ENCODE measurements around the gene PIK3C2A.

The PIK3C2A gene

GRCh38 chr11:17207317-17208256 is at the start of gene PIK3C2A:
PIK3C2A (minus strand) TSS chr11:17207986; CDS start chr11:17169741, 38,245 bp downstream.
- in situ Hi-C loops (cut with MboI; ENCODE audit: low sequenced_read_pairs), result no loop called here

- in situ Hi-C loops (cut with MboI; ENCODE audit: low sequenced_read_pairs), result no loop called here
These were observed 49.4 kb upstream of the PIK3C2A start for GRCh38 chr11:17257196-17257595.

- in situ Hi-C loops (cut with MboI; ENCODE audit: low sequenced_read_pairs), result no loop called here
These were observed 48.7 kb upstream of the PIK3C2A start for GRCh38 chr11:17256512-17256911.

GRCh38 chr11:17252704-17253103 is 44.9 kb upstream of the PIK3C2A start:
- in situ Hi-C loops (cut with MboI; ENCODE audit: low sequenced_read_pairs), result no loop called here

- in situ Hi-C loops (cut with MboI; ENCODE audit: low sequenced_read_pairs), result no loop called here
These were observed 43.0 kb upstream of the PIK3C2A start for GRCh38 chr11:17250561-17251350.

- in situ Hi-C loops (cut with MboI; ENCODE audit: low sequenced_read_pairs), result loop anchor here (25.0 kb wide), 1 partner anchor 293 kb away; the partner anchor contains the start of genes OTOG and USH1C
These were observed 36.3 kb upstream of the PIK3C2A start for GRCh38 chr11:17244046-17244445.

GRCh38 chr11:17242954-17243353 is 35.2 kb upstream of the PIK3C2A start:
- in situ Hi-C loops (cut with MboI; ENCODE audit: low sequenced_read_pairs), result loop anchor here (25.0 kb wide), 1 partner anchor 294 kb away; the partner anchor contains the start of genes OTOG and USH1C

GRCh38 chr11:17240780-17241179 is 33.0 kb upstream of the PIK3C2A start:
- in situ Hi-C loops (cut with MboI; ENCODE audit: low sequenced_read_pairs), result loop anchor here (25.0 kb wide), 1 partner anchor 297 kb away; the partner anchor contains the start of genes OTOG and USH1C

GRCh38 chr11:17239927-17240326 is 32.1 kb upstream of the PIK3C2A start:
- in situ Hi-C loops (cut with MboI; ENCODE audit: low sequenced_read_pairs), result loop anchor here (25.0 kb wide), 1 partner anchor 297 kb away; the partner anchor contains the start of genes OTOG and USH1C

- in situ Hi-C loops (cut with MboI; ENCODE audit: low sequenced_read_pairs), result loop anchor here (25.0 kb wide), 1 partner anchor 299 kb away; the partner anchor contains the start of genes OTOG and USH1C
These were observed 30.6 kb upstream of the PIK3C2A start for GRCh38 chr11:17238377-17238776.

- in situ Hi-C loops (cut with MboI; ENCODE audit: low sequenced_read_pairs), result loop anchor here (25.0 kb wide), 1 partner anchor 304 kb away; the partner anchor contains the start of genes OTOG and USH1C
These were observed 25.3 kb upstream of the PIK3C2A start for GRCh38 chr11:17233101-17233500.

- in situ Hi-C loops (cut with MboI; ENCODE audit: low sequenced_read_pairs), result loop anchor here (25.0 kb wide), 1 partner anchor 306 kb away; the partner anchor contains the start of genes OTOG and USH1C
These were observed 23.4 kb upstream of the PIK3C2A start for GRCh38 chr11:17230867-17231851.

- in situ Hi-C loops (cut with MboI; ENCODE audit: low sequenced_read_pairs), result loop anchor here (25.0 kb wide), 1 partner anchor 308 kb away; the partner anchor contains the start of genes OTOG and USH1C
These were observed 21.8 kb upstream of the PIK3C2A start for GRCh38 chr11:17229481-17230152.

GRCh38 chr11:17228186-17228925 is 20.6 kb upstream of the PIK3C2A start:
- in situ Hi-C loops (cut with MboI; ENCODE audit: low sequenced_read_pairs), result loop anchor here (25.0 kb wide), 1 partner anchor 309 kb away; the partner anchor contains the start of genes OTOG and USH1C

GRCh38 chr11:17224727-17225126 is 16.9 kb upstream of the PIK3C2A start:
- in situ Hi-C loops (cut with MboI; ENCODE audit: low sequenced_read_pairs), result loop anchor here (25.0 kb wide), 1 partner anchor 313 kb away; the partner anchor contains the start of genes OTOG and USH1C

- in situ Hi-C loops (cut with MboI; ENCODE audit: low sequenced_read_pairs), result no loop called here
These were observed 14.2 kb upstream of the PIK3C2A start for GRCh38 chr11:17221968-17222367.

- in situ Hi-C loops (cut with MboI; ENCODE audit: low sequenced_read_pairs), result no loop called here
These were observed 11.2 kb upstream of the PIK3C2A start for GRCh38 chr11:17219016-17219415.

- in situ Hi-C loops (cut with MboI; ENCODE audit: low sequenced_read_pairs), result no loop called here
These were observed 10.6 kb upstream of the PIK3C2A start for GRCh38 chr11:17218403-17218802.

All from HL-60/S4 (cell line).